HepG2 (cell line): ENCODE results near the gene RBM28.

Experiments used
- ATF1 ChIP-seq: IDR thresholded peaks from 2 replicates; pipeline ENCODE4 v1.6.1; 2016; ENCODE audit warnings: mild to moderate bottlenecking, control low read depth
- CTCF ChIP-seq: sonication (generic); formaldehyde crosslinking; IDR thresholded peaks from 2 replicates; pipeline ENCODE4 v1.5.0; 2020; ENCODE audit warnings: mild to moderate bottlenecking, missing genetic modification reagents, moderate library complexity
- FOXK2 ChIP-seq: fragments of 450-650 bp; IDR thresholded peaks from 2 replicates; pipeline ENCODE4 v1.6.1; 2016
- FOXO4 ChIP-seq: sonication (generic); formaldehyde crosslinking; conservative IDR thresholded peaks from 2 replicates; pipeline ENCODE4 v1.8.1; 2023; ENCODE audit warnings: missing genetic modification reagents
- RAD21 ChIP-seq: fragments of 450-650 bp; formaldehyde crosslinking; IDR thresholded peaks from 2 replicates; pipeline ENCODE4 v1.5.0; 2020; ENCODE audit warnings: mild to moderate bottlenecking
- SMC3 ChIP-seq: IDR thresholded peaks from 2 replicates; pipeline ENCODE4 v1.6.1; 2011; ENCODE audit warnings: low read length, improper control_type of control experiment
- TGIF2 ChIP-seq: IDR thresholded peaks from 2 replicates; pipeline ENCODE4 v1.6.1; 2016; ENCODE audit warnings: control low read depth, missing compliant biosample characterization
- ZNF30 ChIP-seq: sonication (generic); formaldehyde crosslinking; IDR thresholded peaks from 2 replicates; pipeline ENCODE4 v1.5.0; 2020; ENCODE audit warnings: mild to moderate bottlenecking, missing genetic modification reagents
- ZNF407 ChIP-seq: sonication (generic); formaldehyde crosslinking; IDR thresholded peaks from one replicate; pipeline ENCODE4 v1.5.1; 2020; ENCODE audit warnings: mild to moderate bottlenecking, missing genetic modification reagents; ENCODE audit errors: not compliant biosample characterization
- ZNF704 ChIP-seq: sonication (generic); formaldehyde crosslinking; IDR thresholded peaks from 2 replicates; pipeline ENCODE4 v1.8.1; 2023; ENCODE audit warnings: mild to moderate bottlenecking, inconsistent platforms, moderate library complexity, missing genetic modification reagents, borderline replicate concordance
- ZNF768 ChIP-seq: sonication (generic); formaldehyde crosslinking; IDR thresholded peaks from 2 replicates; pipeline ENCODE4 v1.4.0; 2020; ENCODE audit warnings: missing genetic modification reagents
- ZSCAN20 ChIP-seq: sonication (generic); formaldehyde crosslinking; IDR thresholded peaks from 2 replicates; pipeline ENCODE4 v1.4.0; 2020; ENCODE audit warnings: missing genetic modification reagents, mild to moderate bottlenecking, borderline replicate concordance
- ZZZ3 ChIP-seq: sonication (generic); formaldehyde crosslinking; IDR thresholded peaks from 2 replicates; pipeline ENCODE4 v1.4.0; 2020; ENCODE audit warnings: missing genetic modification reagents, mild to moderate bottlenecking, borderline replicate concordance

- TF ChIP-seq ZNF407 (CRISPR knock-in tag) (no peak), TGIF2 (CRISPR knock-in tag) (no peak), FOXO4 (CRISPR knock-in tag) (no peak), CTCF (no peak), FOXK2 (no peak), ZNF768 (no peak), ZSCAN20 (CRISPR knock-in tag) (no peak), ATF1 (no peak), ZNF704 (CRISPR knock-in tag) (no peak), RAD21 (CRISPR knock-in tag) (no peak), ZNF30 (CRISPR knock-in tag) (no peak), SMC3 (no peak), ZZZ3 (no peak)
Measured at GRCh38 chr7:128264477-128264876, 79.2 kb downstream of the RBM28 start.
